HG03460 (cell line): ENCODE data around the gene DGKD.

Experiments used
- ATAC-seq: cut with Tn5 transposase; IDR thresholded peaks from one replicate; pipeline ENCODE4 v1.9.1; 2021; ENCODE audit not compliant: unreplicated experiment

DGKD gene

DNA sequence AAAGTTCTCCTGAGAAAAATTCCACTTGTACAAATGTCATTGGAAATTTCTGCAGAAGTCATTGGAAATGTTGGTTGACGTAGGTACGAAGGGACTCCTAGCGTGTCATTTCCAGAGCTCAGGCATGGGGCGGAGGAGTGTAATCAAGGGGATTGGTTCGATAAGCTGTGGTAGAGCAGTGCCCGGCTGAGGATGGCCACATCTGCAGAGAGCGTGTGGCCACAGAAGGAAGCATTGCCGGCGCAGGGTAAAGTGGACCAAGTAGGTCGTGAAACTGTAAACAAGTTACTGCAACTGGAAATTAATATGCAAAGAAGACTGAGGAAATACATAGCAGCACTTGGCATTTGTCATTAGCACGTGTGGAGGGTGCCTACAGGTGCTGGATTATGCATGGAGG is 101.8 kb downstream of the DGKD start:
- ATAC-seq, result no peak

DNA sequence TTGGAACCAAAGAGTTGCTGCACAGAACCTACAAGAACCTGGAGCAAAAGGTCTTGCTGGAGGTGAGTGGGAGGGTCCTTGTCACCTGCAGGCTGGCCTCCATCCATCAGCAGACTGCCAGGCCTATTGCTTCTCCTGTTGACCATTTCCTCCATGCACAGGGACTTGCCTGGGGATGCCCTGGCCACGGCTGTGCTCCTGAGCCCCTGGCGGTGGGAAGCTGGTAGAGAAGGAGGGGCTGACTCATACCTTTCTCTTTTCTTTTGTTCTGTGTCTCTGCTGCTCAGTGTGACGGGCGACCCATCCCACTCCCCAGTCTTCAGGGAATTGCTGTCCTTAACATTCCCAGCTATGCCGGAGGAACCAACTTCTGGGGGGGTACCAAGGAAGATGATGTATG is 102.6 kb downstream of the DGKD start:
- ATAC-seq, result no peak

DNA sequence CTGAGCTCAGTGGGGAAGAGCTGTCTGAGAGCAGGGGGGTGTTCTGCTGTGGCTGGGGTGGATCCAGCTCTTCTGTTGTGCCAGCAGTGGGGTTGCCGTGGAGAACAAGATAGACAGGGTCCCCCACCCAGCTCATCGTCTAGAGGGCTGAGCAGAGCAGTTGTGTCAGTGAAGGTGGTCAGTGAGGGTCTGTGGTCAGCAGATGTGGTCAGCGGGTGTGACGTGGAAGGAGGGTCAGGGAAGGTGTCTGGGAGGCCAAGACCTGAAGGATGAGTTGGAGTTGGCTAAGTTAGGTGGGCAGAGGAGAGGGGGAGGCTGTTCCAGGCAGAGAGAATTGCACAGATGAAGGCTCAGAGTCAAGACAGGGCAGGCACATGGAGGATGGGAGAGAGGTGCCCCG is 103.1 kb downstream of the DGKD start:
- no peak for ATAC-seq

DNA sequence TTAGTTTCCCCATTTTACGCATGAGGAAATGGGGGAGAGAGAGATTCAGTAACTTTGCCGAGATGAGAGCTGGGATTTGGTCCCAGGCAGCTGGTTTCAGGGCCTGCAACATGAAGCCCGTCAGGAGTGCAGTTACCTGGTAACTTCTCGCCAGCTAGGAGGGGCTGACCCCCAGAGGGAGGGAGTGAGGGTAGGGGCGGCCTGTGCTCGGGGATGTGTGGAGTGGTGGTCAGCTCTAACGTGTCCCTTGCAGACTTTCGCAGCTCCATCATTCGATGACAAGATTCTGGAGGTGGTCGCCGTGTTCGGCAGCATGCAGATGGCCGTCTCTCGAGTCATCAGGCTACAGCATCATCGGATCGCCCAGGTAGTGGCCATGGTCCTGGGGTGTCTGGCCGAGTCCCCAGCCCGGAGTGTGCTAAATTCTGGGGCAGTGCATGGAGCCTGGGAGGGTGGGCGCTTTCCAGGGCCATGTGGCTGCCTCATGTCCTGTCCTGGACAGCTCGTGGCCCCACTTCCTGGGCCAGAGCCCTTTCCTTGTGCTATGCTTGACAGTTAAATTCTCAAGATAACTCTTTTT is 103.8 kb downstream of the DGKD start:
- no peak for ATAC-seq

DNA sequence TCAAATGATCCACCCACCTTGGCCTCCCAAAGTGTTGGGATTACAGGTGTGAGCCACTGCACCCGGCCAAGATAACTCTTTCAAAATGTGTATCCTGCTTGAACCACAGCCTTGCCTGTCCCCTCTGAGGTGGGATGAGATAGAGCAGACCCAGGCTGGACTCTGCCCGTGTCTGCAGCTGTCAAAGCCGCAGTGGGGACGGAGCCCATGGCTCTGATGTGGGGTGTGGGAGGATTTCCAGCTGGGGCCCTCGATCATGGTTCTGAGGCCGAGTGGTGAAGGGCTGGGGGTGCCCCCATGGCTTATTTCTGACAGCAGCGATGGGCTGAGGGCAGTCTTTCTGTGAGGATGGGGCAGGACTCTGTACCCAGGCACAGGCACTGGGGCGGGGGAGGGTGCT is 104.5 kb downstream of the DGKD start:
- no peak for ATAC-seq

DNA sequence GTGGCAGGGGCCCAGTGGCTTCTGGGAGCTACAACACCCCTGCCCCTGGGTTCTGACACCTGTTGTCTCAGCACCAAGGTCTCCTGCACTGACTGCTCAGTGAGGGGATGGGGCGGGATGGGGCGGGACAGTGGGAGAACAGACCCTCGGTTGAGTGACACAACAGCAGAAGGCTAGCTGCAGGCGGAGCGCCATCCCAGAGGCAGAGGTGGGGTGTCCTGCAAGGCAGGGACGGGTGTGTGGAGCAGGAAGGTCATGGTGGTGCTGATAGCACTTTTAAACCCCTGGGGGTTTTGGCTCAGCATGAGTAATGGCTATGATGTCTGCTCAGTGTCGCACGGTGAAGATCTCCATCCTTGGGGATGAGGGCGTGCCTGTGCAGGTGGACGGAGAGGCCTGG is 105.1 kb downstream of the DGKD start:
- no peak for ATAC-seq

DNA sequence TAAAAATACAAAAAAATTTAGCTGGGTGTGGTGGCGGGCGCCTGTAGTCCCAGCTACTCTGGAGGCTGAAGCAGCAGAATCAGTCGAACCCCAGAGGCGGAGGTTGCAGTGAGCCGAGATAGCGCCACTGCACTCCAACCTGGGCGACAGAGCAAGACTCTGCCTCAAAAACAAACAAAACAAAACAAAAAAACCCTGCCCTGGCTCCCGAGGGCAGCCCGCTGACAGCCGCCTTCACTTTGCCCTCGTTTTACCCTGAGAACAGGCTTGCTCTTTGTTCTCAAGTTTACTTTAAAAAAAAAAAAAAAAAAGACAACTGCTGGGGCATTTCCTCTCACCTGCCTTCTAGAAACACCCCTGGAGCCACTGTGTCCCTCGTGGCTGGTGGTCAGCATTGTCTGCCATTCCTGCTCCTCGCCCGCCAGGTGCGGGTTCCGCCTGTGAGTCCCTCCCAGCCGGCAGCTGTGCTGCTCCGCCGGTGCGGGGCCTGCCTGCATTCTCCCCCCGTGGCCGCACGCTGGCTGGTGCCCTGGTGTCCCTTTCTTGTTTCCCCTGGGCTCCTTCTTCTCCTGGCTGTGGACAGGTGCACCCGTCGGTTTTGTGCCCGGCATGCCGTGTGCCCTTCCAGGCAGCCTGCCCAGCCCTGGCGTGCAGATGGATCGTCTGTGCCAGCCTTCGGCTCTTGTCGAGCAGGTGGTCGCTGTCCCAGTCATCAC is 106.6 kb downstream of the DGKD start:
- no peak for ATAC-seq

DNA sequence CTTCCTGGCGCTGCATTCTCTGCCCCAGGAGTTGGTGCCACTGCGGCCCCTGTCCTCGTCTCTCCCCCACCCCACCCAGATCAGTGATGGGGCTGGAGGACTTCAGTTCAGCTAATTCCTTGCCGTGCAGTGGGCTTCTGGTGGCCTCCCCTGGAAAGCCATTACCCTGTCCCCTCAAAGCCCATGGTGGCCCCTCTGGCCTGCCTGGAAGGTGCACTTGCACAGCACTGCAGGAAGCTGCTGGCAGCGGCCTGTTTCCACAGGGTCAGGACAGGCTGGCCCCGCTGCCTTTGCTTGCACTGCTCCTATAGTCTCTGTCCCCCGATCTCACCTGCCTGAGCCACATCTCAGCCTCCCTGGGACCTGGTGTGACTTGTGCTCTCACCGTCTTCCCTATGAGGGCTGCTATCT is 107.2 kb downstream of the DGKD start:
- ATAC-seq, result no peak

DNA sequence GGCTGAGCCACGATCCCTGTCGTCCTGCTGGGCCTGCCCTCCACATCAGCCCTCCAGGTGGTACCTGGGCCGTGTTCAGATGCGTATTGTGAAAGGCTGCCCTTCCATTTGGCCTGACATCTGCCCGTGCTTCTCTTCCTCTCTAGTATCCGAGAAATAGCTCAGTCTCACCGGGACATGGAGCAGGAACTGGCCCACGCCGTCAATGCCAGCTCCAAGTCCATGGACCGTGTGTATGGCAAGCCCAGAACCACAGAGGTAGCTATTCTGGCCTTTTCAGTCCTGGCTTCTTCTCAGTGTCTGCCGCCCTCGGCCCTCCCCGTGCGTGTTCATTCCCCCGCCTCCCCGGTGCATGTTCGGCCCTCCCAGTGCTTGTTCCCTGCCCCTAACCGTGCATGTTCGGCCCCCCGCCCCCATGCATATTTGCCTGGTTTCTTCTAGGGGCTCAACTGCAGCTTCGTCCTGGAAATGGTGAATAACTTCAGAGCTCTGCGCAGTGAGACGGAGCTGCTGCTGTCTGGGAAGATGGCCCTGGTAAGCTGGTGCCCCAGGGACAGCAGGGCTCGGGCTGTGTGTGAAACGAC is 108.0 kb downstream of the DGKD start:
- no peak for ATAC-seq

DNA sequence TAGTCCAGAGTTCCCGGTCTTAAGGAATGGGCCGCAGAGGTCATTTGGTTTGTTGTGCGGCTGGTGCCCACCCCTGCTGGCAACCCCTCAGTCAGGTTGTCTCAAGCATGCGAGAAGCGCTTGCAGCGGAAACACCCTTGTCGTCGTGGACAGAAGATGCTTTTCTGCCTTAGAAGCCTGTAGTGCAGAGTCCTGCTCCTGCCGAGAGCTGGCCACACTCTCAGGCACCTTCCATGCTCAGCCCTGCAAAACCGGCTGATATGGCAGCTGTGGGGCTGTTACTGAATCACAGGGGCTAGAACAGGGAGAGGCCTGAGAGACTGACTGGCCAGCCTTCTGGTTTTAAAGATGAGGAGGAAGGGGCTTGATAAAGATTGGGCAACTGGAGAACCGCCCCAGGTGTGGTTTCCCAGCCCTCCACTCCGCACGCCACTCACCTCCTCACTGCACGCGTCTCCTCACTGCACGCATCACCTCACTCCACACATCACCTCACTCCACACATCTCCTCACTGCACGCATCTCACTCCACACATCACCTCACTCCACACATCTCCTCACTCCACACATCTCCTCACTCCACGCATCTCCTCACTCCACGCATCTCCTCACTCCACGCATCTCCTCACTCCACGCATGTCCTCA is 108.7 kb downstream of the DGKD start:
- ATAC-seq, result no peak

DNA sequence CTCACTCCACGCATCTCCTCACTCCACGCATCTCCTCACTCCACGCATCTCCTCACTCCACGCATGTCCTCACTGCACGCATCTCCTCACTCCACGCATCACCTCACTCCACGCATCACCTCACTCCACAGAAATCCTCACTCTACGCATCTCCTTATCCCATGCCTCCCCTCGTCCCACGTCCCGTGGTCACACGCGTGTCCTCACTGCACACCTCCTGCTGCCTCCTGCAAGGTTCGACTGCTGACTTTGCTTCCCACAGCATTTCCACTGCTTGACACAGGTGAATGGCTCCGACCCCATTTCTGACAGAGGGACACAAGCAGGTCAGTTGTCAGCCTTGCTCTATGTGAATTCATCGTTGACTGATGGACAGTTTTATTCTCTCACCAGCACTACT is 109.3 kb downstream of the DGKD start:
- no peak for ATAC-seq

DNA sequence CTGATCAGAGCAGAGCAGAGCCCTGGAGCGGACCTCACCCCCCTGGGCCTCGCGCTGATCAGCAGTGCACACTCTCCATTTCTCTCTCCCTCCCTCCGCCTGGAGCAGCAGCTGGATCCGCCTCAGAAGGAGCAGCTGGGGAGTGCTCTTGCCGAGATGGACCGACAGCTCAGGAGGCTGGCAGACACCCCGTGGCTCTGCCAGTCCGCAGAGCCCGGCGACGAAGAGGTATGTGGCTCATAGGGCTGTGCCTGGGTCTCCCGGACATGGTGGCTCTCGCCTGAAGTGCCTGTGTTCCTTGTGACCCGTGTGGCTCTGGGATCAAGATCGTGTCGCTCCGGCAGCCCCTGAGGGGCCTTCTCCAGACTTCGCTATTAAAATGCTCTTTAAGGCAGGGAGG is 109.8 kb downstream of the DGKD start:
- no peak for ATAC-seq

DNA sequence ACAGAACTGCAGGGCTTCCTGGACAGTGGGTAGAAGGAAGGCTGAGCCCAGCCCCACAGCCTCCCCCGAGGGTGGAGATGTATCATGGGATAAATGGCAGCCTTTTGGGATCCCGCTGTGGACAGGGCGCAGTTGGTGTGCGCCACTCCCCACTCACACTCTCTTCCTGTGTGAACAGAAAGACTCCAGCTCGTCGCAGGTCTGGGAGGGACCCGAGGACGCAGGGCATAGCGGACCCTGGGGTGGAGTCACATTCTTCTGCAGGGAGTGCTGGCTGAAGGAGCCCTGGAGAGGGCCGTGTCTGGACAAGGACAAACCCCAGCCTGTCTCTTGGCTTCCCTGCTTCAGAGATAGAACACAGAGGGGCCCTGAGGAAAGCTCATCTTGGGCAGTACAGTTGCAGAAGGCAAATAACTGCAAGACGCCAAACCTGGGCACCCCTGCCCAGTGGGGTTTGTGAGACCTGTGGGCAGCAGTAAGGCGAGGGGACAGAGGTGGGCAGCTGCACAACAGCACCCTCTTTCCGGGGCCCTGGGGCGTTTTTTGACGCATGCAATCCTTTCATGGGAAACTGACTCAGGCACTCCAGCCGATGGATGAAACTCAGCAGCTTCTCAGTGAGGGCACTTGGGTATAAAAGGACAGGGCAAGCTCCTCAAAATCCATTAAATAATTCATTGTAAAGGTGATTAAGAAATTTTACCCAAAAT is 110.4 kb downstream of the DGKD start:
- ATAC-seq, result no peak

DNA sequence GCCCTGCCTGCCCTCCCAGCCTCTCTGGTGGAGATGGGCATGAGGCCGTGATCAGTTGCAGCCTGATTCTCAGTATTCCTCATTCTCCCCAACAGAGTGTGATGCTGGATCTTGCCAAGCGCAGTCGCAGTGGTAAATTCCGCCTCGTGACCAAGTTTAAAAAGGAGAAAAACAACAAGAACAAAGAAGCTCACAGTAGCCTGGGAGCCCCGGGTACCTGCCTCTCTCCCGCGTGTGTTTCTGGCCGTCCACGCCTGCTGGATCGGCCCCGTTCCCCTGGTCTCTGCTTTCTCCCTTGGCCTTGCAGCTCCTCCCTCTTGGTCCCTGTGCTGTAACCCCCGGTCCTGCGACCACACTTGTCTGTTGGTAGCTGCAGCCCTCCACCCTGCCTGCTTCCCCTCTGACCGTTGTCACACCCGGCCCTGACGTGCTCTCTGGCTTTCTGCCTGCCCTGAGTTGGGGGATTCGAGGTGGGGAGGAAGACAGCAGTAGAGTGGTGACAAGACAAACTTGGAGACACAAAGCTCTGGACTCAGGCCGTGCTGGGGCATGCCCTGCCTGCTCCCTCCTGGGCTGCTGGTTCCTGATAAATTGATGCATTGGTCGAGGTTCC is 112.8 kb downstream of the DGKD start:
- ATAC-seq, result no peak

DNA sequence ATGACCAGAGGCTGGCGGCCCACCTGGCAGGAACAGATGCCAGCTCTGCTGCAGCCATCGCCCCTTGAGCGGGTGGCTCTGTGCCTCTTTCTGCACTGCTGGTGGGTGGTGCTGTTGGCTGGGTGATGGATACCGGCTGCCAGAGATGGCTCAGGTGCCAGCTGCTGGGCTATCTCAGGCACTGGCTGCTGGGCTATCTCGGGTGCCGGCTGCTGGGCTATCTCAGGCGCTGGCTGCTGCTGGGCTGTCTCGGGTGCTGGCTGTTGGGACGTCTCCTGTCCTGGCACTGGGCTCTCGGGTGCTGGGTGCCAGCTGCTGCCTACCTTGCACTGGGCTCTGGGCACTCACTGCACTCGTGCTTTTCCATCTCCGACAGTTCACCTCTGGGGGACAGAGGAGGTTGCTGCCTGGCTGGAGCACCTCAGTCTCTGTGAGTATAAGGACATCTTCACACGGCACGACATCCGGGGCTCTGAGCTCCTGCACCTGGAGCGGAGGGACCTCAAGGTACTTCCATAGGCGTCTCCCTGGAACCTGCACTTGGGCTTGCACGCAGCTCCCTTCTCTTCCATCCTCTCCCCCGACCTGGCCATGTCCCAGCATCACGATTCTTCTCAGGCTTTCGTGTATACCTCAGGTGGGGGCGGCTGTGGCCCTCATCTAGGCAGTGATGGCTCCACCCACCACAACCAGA is 113.9 kb downstream of the DGKD start:
- ATAC-seq, result no peak

DNA sequence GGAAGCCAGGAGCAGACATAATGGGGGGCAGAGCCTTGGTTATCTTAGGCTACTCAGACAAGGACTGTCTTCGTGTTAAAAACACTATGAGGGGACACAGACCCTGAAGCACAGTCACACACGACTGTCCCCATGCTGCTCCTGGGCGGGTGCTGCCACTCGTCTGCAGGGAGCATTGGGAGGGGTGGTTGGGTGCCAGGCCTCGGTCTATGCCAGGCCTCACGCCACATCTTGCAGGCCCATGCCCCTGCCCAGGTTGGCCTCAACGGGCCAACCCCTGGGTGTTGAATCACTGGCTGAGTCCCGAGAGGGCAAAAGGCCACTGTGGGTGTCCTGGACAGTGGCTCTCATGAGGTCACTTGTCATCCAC is 114.4 kb downstream of the DGKD start:
- ATAC-seq, result no peak

DNA sequence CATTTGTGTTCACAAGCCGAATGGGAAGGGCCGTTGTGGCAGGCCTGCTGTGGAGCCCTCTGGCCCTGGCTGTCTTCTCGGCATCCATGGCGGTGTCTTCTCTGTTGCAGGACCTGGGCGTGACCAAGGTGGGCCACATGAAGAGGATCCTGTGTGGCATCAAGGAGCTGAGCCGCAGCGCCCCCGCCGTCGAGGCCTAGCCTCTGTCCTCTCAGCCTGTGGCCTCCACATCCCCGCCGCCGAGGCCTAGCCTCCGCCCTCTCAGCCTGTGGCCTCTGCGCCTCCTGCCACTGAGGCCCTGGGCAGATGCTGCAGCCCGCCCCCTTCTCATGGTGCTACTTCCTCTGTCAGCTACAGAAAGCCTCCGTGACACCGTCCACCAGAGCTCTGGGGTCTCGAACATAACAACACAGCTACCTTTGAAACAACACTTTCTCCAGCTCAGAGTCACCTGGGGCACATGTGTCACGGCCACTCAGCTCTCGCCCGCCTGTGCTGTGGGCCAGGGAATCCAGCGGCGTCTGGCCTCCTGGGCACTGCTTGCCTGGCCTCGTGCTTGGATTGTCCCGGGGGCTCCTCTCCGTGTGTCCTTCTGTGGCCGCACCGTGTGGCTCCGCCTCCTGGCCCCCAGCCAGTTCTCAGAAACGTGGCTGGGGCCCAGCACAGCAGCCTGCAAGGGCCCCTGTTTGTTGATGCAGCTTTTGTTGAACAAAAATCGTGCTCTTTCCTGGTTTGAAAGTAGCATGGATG is 115.1 kb downstream of the DGKD start:
- ATAC-seq, result no peak

DNA sequence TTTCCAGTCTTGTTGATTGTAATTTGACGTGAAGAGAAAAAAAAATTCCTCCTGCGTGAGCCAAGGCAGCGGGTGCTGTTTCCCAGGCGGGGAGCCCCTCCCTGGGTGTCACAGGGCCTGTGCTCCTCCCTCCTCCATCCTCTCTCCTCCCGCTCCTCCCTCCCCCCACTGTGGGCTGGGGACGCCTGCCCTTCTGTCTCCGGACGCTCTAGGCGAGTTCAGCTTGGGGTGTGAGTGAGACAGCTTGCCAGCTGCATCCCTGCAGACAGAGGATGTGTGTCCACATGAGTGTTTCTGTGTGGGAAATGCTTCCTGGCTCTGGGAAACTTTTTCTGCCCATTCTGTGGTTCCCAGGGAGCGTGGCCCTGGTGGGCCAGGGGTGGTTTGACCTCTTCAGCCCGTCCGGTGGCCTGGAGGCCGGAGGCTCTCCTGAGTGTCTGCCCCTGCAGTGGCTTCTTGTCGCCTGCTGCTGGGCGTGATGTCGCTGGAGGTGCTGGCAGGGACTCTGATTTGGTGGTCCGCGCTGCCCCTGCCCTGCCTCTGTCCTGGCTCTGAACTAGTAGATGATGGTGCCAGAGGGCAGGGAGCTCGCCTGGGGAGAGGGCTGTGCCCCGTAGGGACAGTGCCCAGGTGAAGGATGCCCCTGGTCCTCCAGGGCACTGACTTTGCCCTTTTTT is 115.9 kb downstream of the DGKD start:
- no peak for ATAC-seq

DNA sequence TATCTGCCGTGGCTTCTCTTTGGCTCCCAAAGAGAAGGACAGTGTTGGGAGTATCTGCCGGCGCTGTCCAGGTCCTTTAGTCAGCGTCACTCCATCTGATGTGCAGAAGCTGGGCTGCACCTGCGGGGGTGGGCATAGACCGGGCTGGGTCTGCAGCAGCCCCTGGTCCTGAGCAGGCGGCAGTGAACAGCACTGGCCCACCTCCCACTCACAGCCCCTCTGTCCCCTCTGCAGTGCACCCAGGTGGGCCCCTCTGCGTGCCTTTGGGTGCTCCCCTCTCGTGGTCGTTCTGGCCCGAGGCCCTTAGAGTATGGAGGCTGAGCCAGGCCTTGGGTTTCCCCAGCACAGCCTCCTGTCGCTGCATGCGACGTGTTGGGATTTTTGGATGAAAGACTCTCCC is 116.5 kb downstream of the DGKD start:
- ATAC-seq, result no peak
